AG04450 (cell line): ENCODE results near the gene TTC22. TPM values are rescaled to one million over a fixed set of nuclear protein-coding genes. Genes with fewer than 3 reads are reported as not detected.

Experiments used
- CTCF ChIA-PET: fragments of 300-600, 350-600 bp; formaldehyde crosslinking; extraction: SDS; loops from one replicate; lab custom pipeline; 2022; ENCODE audit warnings: antibody characterized with exemption, inconsistent platforms; lab: Charles Lee
- POLR2A ChIA-PET: fragments of 350-600 bp; formaldehyde crosslinking; extraction: SDS; loops from one replicate; lab custom pipeline; 2021; ENCODE audit warnings: antibody characterized with exemption, inconsistent platforms; lab: Yijun Ruan, JAX
- DNase-seq: peaks from one replicate; pipeline ENCODE4 v3.0.0-alpha.2; 2011; ENCODE audit warnings: low read depth, low spot score
- H3K27ac ChIP-seq: one replicate; pipeline ENCODE4 v1.5.1; 2012; ENCODE audit warnings: low read depth, low read length, control low read depth
- H3K27me3 ChIP-seq: one replicate; pipeline ENCODE4 v1.6.0; 2012; ENCODE audit warnings: low read length; ENCODE audit not compliant: control insufficient read depth, insufficient read depth
- H3K4me3 ChIP-seq: 2 replicates; pipeline ENCODE4 v1.5.1; 2011; ENCODE audit warnings: mild to moderate bottlenecking, low read depth, low read length, control low read depth
- H3K9me3 ChIP-seq: 2 replicates; pipeline ENCODE4 v1.5.1; 2012; ENCODE audit warnings: low read length; ENCODE audit not compliant: control insufficient read depth, insufficient read depth
- CTCF ChIP-seq: IDR thresholded peaks from 2 replicates; pipeline ENCODE4 v1.5.1; 2011; ENCODE audit warnings: low read depth, low read length, control low read depth, inconsistent platforms
- polyA plus RNA-seq: library from polyadenylated mRNA; depleted of rRNA; stranded (reverse); fragments of >200 nt; gene quantifications from 2 replicates; pipeline ENCODE4 v1.2.3, GENCODE V29; 2011

TTC22 gene
- polyA plus RNA-seq, 1 experiment, result not detected

GRCh38 chr1:54815086-54815876 is 14.2 kb upstream of the TTC22 start:
- Histone ChIP-seq H3K27me3 (peaks cover 36% of the 10 kb centered on the region), H3K4me3 (no peak overlapping the region), H3K27ac (no peak overlapping the region), H3K9me3 (no peaks in the 10 kb centered on the region; the same call in 1 of the 2 replicates)
- ChIA-PET CTCF (interaction anchor here (1.0 kb wide), 1 partner anchor 207 kb away, joined by 3 read pairs; no protein-coding TSS in a partner anchor), POLR2A (no interaction called here)
- no peak for DNase-seq
- TF ChIP-seq CTCF, result no peak

- ChIA-PET POLR2A (no interaction called here), CTCF (interaction anchor here (1.0 to 1.9 kb wide), 2 partner anchors 208 to 315 kb away, joined by 3 to 5 read pairs; no protein-coding TSS in a partner anchor)
- no peak for TF ChIP-seq CTCF
- no peak overlapping the region for H3K27ac ChIP-seq
- DNase-seq, result no peak
- no peaks in the 10 kb centered on the region; the same call in 1 of the 2 replicates for H3K9me3 ChIP-seq
- H3K4me3 ChIP-seq, result no peak overlapping the region
- H3K27me3 ChIP-seq, result peaks cover 36% of the 10 kb centered on the region
These were observed 13.4 kb upstream of the TTC22 start for GRCh38 chr1:54814571-54814970.

- no peak for TF ChIP-seq CTCF
- POLR2A ChIA-PET, result no interaction called here
- Histone ChIP-seq H3K9me3 (no peaks in the 10 kb centered on the region; the same call in 1 of the 2 replicates), H3K27me3 (peaks cover 36% of the 10 kb centered on the region), H3K4me3 (no peak overlapping the region), H3K27ac (no peak overlapping the region)
- DNase-seq, result no peak
- CTCF ChIA-PET, result interaction anchor here (0.8 to 1.9 kb wide), 3 partner anchors 131 to 315 kb away, joined by 3 to 5 read pairs (median 5); no protein-coding TSS in a partner anchor
These were observed 13.0 kb upstream of the TTC22 start for GRCh38 chr1:54814126-54814498.

GRCh38 chr1:54813485-54814125 is 12.5 kb upstream of the TTC22 start:
- peaks cover 36% of the 10 kb centered on the region for H3K27me3 ChIP-seq
- POLR2A ChIA-PET, result no interaction called here
- CTCF ChIA-PET, result interaction anchor here (0.7 to 1.9 kb wide), 4 partner anchors 131 to 1098 kb away, joined by 3 to 5 read pairs (median 4); no protein-coding TSS in a partner anchor
- H3K4me3 ChIP-seq, result no peak overlapping the region
- H3K27ac ChIP-seq, result no peak overlapping the region
- no peaks in the 10 kb centered on the region; the same call in 1 of the 2 replicates for H3K9me3 ChIP-seq
- TF ChIP-seq CTCF, result no peak
- DNase-seq, result no peak
